ENCODE data around the gene CASKIN2. TPM values are rescaled to one million over a fixed set of nuclear protein-coding genes. Genes with fewer than 3 reads are reported as not detected.

The CASKIN2 gene, protein sequence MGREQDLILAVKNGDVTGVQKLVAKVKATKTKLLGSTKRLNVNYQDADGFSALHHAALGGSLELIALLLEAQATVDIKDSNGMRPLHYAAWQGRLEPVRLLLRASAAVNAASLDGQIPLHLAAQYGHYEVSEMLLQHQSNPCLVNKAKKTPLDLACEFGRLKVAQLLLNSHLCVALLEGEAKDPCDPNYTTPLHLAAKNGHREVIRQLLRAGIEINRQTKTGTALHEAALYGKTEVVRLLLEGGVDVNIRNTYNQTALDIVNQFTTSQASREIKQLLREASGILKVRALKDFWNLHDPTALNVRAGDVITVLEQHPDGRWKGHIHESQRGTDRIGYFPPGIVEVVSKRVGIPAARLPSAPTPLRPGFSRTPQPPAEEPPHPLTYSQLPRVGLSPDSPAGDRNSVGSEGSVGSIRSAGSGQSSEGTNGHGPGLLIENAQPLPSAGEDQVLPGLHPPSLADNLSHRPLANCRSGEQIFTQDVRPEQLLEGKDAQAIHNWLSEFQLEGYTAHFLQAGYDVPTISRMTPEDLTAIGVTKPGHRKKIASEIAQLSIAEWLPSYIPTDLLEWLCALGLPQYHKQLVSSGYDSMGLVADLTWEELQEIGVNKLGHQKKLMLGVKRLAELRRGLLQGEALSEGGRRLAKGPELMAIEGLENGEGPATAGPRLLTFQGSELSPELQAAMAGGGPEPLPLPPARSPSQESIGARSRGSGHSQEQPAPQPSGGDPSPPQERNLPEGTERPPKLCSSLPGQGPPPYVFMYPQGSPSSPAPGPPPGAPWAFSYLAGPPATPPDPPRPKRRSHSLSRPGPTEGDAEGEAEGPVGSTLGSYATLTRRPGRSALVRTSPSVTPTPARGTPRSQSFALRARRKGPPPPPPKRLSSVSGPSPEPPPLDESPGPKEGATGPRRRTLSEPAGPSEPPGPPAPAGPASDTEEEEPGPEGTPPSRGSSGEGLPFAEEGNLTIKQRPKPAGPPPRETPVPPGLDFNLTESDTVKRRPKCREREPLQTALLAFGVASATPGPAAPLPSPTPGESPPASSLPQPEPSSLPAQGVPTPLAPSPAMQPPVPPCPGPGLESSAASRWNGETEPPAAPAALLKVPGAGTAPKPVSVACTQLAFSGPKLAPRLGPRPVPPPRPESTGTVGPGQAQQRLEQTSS (N-terminal part only)
- polyA plus RNA-seq (2012; ENCODE audit: insufficient read depth, insufficient read length, low read depth), result 28.5 TPM

DNA sequence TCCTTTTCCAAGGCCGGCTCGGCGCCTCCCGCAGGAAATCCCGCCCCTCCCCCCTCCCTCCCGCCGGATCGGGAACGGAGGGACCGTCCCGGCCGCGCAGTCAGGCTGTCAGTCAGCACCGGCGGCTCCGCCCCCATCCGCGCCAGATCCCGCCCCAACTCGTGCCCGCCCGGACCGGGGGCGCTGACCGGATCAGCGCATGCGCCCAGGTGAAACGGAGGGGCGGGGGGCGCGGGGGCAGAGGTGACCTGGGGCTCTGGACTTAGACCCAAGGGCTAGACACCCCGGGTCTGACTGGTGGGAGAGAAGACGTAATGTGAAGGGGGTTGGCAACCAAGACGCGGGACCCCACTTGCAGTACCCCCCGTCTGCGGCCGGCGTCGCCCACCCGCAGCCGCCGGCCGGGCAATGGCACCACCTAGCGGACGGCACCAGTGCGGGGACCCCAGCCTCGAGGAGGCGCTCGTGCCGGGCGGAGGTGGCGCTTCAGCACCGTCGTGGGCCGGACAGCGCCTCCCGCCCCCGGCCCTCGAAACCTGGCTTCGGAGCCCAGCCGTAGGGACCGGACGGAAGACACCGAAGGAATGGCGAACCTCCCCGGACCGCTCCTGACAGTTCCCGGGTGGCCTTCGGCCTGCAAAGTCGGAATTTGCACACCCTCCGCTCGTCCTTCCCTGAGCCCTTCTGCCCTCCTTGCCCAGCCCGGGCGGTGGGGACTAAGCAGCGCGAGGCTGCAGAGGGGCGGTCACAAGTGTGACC, at the start of gene CASKIN2:
TSS of gene CASKIN2 (minus strand) at position 42 of the 759 bp plus-strand sequence. CDS start 1,733 bp downstream, outside the sequence.
- peak; percentile 98 for DNase-seq
- Histone ChIP-seq H3K4me1 (no peaks in the 10 kb centered on the region), H3K36me3 (peaks cover 7% of the 10 kb centered on the region), H3K9me3 (no peaks in the 10 kb centered on the region), H3K4me3 (ENCODE audit: low read depth, low read length) (peak within 1 kb of the TSS; percentile 82), H3K27me3 (no peaks in the 10 kb centered on the region)
- TF ChIP-seq, protein P1, sequence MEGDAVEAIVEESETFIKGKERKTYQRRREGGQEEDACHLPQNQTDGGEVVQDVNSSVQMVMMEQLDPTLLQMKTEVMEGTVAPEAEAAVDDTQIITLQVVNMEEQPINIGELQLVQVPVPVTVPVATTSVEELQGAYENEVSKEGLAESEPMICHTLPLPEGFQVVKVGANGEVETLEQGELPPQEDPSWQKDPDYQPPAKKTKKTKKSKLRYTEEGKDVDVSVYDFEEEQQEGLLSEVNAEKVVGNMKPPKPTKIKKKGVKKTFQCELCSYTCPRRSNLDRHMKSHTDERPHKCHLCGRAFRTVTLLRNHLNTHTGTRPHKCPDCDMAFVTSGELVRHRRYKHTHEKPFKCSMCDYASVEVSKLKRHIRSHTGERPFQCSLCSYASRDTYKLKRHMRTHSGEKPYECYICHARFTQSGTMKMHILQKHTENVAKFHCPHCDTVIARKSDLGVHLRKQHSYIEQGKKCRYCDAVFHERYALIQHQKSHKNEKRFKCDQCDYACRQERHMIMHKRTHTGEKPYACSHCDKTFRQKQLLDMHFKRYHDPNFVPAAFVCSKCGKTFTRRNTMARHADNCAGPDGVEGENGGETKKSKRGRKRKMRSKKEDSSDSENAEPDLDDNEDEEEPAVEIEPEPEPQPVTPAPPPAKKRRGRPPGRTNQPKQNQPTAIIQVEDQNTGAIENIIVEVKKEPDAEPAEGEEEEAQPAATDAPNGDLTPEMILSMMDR (IDR thresholded peaks at IDR 0.05; ENCODE audit: low read depth, low read length), result peak; percentile 97

DNA sequence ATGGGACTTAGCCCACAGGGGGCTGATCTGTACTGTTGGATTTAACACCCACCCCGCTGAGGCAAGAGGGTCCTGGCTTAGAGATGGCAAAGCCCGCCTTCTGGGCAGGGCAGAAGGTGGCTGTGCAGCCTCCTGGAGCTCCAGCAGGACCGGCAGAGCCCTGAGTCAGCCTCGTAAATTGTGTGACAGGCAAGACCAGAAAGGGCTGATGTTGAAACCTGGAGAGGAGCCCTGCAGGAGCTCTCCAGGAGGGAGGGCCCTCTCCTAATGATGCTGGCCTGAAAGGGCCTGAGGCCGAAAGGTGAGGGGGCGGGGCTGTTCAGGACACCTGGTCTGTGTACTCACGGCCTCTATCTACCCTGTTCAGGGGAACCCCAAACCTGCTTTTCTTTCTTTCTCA, 49.7 kb upstream of the CASKIN2 start:
- TF ChIP-seq, protein P1 (IDR thresholded peaks at IDR 0.05; ENCODE audit: low read depth, low read length), result no peak
- Histone ChIP-seq H3K4me1 (no peaks in the 10 kb centered on the region), H3K36me3 (no peaks in the 10 kb centered on the region), H3K27me3 (no peaks in the 10 kb centered on the region), H3K9me3 (no peaks in the 10 kb centered on the region), H3K4me3 (ENCODE audit: low read depth, low read length) (no peak overlapping the region)
- no peak for DNase-seq

DNA sequence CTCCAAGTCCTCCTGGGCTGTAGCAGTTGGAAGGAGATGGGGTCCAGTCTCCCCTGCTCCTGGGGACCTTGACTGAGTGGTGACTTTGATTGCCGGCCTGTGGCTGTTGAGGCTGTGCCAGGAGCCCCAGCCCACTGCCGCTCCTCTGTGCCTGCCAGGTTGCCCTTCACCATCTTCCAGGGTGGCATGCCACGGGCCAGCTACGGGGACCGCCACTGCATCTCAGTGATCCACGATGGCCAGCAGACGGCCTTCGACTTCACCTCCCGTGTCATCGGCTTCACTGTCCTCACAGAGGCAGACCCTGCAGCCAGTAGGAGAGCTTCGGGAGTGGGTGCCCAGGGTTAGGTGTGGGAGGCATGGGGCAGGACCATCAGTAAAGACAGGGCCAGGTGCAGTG, 48.9 kb upstream of the CASKIN2 start:
- Histone ChIP-seq H3K4me1 (no peaks in the 10 kb centered on the region), H3K9me3 (no peaks in the 10 kb centered on the region), H3K27me3 (no peaks in the 10 kb centered on the region), H3K36me3 (no peaks in the 10 kb centered on the region), H3K4me3 (ENCODE audit: low read depth, low read length) (no peak overlapping the region)
- TF ChIP-seq, protein P1 (IDR thresholded peaks at IDR 0.05; ENCODE audit: low read depth, low read length), result no peak
- no peak for DNase-seq

DNA sequence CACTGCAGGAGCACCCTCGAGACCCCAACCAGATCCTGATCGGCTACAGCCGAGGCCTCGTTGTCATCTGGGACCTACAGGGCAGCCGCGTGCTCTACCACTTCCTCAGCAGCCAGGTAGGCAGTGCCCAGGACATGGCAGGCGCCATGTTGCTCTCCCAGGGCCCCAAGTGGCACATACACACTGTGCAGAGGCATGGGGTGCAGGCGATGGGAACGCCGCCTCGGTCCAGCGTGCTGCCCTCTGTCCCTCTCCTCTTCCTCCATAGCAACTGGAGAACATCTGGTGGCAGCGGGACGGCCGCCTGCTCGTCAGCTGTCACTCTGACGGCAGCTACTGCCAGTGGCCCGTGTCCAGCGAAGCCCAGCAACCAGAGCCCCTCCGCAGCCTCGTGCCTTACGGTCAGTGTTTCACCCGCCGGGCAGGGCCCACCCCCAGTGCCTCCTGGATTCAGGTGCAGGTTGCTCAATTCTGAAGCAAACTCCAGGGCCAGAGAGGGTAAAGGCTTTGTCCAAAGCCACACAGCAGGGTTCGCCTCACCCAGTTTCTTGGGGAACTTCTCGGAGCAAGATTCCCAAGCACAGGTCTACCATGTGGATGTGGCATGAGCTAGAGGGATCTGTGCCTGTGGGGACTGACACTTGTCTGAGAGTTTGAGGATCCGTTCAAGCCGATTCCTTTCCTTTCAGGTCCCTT, 47.9 kb upstream of the CASKIN2 start:
- no peaks in the 10 kb centered on the region for H3K9me3 ChIP-seq
- H3K27me3 ChIP-seq, result no peaks in the 10 kb centered on the region
- H3K36me3 ChIP-seq, result no peaks in the 10 kb centered on the region
- no peaks in the 10 kb centered on the region for H3K4me1 ChIP-seq
- no peak overlapping the region for H3K4me3 ChIP-seq (ENCODE audit: low read depth, low read length)
- DNase-seq, result no peak
- TF ChIP-seq, protein P1 (IDR thresholded peaks at IDR 0.05; ENCODE audit: low read depth, low read length), result no peak

DNA sequence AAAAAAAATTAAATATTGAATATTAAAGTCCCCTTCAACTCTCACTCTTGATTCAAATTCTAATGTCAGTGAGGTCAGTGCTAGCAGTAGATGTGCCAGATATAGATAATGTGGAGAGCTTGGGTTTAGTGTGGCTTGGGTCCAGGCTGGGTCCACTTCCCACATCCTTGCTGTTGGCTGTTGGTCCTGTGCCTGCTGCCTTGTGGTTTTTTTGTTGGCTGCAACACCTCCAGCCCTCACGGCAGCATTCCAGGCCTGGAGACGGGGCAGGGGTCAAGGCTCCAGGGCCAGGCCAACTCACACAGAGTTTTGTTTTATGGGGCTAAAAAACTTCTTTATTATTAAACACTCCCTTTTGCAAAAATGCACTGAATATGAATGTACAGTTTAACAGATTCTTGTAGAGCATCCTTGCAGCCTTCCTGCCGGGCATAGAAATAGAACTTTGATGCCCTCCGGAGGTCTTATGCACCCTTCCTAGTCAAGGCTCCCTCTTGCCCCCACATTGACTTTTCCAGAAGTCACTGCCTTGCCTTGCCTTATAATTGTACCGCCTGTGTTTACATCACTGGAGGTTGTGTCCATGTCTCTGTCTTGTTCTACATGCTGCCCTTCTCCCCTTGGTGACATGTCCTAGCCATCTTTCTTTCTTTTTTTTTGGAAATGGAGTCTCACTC, 46.7 kb upstream of the CASKIN2 start:
- Histone ChIP-seq H3K4me1 (peaks cover 8% of the 10 kb centered on the region; the same call in 1 of the 2 replicates), H3K4me3 (ENCODE audit: low read depth, low read length) (no peak overlapping the region), H3K36me3 (no peaks in the 10 kb centered on the region), H3K9me3 (no peaks in the 10 kb centered on the region), H3K27me3 (no peaks in the 10 kb centered on the region)
- DNase-seq, result no peak
- TF ChIP-seq, protein P1 (IDR thresholded peaks at IDR 0.05; ENCODE audit: low read depth, low read length), result peak; percentile 6; the same call in 1 of the 2 replicates

Data from BE2C (cell line).